Neural cell (in vitro differentiated cells): ENCODE measurements around the gene HS3ST5. TPM values are rescaled to one million over a fixed set of nuclear protein-coding genes. Genes with fewer than 3 reads are reported as not detected.

Source experiments
- H2AFZ ChIP-seq: fragments of 200-600, 300-800 bp; sonication (generic), shearing (Covaris generic); 2 replicates; pipeline ENCODE4 v1.6.0; 2014; ENCODE audit warnings: low read depth, mild to moderate bottlenecking, antibody characterized with exemption, low read length, moderate library complexity
- H3F3A ChIP-seq: fragments of 200-600 bp; shearing (Covaris generic); 2 replicates; pipeline ENCODE4 v1.6.1; 2016; ENCODE audit warnings: mild to moderate bottlenecking, moderate library complexity, mixed read lengths, antibody characterized with exemption, low read length; ENCODE audit not compliant: insufficient read depth, poor library complexity, severe bottlenecking
- H3K27ac ChIP-seq: fragments of 200-600, 300-800 bp; sonication (generic), shearing (Covaris generic); 2 replicates; pipeline ENCODE4 v1.5.1; 2014; ENCODE audit warnings: mild to moderate bottlenecking, low read length, moderate library complexity
- H3K27me3 ChIP-seq: fragments of 300-800, 200-600 bp; sonication (generic), shearing (Covaris generic); 2 replicates; pipeline ENCODE4 v1.6.0; 2014; ENCODE audit warnings: mild to moderate bottlenecking, low read depth, low read length, moderate library complexity; ENCODE audit not compliant: insufficient read depth
- H3K36me3 ChIP-seq: fragments of 300-800, 200-600 bp; sonication (generic), shearing (Covaris generic); 2 replicates; pipeline ENCODE4 v1.5.1; 2014; ENCODE audit warnings: mild to moderate bottlenecking, antibody characterized with exemption, low read length, moderate library complexity; ENCODE audit not compliant: insufficient read depth
- H3K4me2 ChIP-seq: fragments of 300-800, 200-600 bp; sonication (generic), shearing (Covaris generic); 2 replicates; pipeline ENCODE4 v1.6.0; 2014; ENCODE audit warnings: mild to moderate bottlenecking, low read length
- H3K4me3 ChIP-seq: fragments of 300-800, 200-600 bp; sonication (generic), shearing (Covaris generic); 2 replicates; pipeline ENCODE4 v1.5.1; 2014; ENCODE audit warnings: mild to moderate bottlenecking, low read length, moderate library complexity
- H3K79me2 ChIP-seq: fragments of 200-600 bp; shearing (Covaris generic); replicated peaks from 2 replicates; pipeline ENCODE4 v1.6.0; 2014; ENCODE audit warnings: mild to moderate bottlenecking, low read length, moderate library complexity; ENCODE audit not compliant: insufficient read depth
- H3K9ac ChIP-seq: fragments of 300-800, 200-600 bp; sonication (generic), shearing (Covaris generic); 2 replicates; pipeline ENCODE4 v1.6.1; 2016; ENCODE audit warnings: mild to moderate bottlenecking, low read length, mixed read lengths
- H3K9me2 ChIP-seq: fragments of 200-600 bp; shearing (Covaris generic); 2 replicates; pipeline ENCODE4 v1.6.1; 2016; ENCODE audit warnings: mild to moderate bottlenecking, low read length, mixed read lengths; ENCODE audit not compliant: insufficient read depth
- H3K9me3 ChIP-seq: fragments of 200-600, 300-800 bp; sonication (generic), shearing (Covaris generic); 2 replicates; pipeline ENCODE4 v1.6.1; 2016; ENCODE audit warnings: mild to moderate bottlenecking, mixed run types, low read length, moderate library complexity, mixed read lengths
- H4K20me1 ChIP-seq: fragments of 200-600 bp; shearing (Covaris generic); 2 replicates; pipeline ENCODE4 v1.6.1; 2016; ENCODE audit warnings: mild to moderate bottlenecking, mixed run types; ENCODE audit not compliant: insufficient read depth
- CTCF ChIP-seq: fragments of 450-650 bp; IDR thresholded peaks from 2 replicates; pipeline ENCODE4 v1.5.1; 2014; ENCODE audit warnings: antibody characterized with exemption, mild to moderate bottlenecking, moderate library complexity; ENCODE audit not compliant: poor library complexity, severe bottlenecking
- EP300 ChIP-seq: fragments of 450-650 bp; conservative IDR thresholded peaks from 2 replicates; pipeline ENCODE4 v1.6.1; 2014; ENCODE audit warnings: antibody characterized with exemption, mild to moderate bottlenecking, moderate library complexity; ENCODE audit not compliant: poor library complexity, severe bottlenecking
- EZH2 ChIP-seq: fragments of 200-600, 300-800 bp; shearing (Covaris generic), sonication (generic); IDR thresholded peaks from 2 replicates; pipeline ENCODE4 v1.6.1; 2014; ENCODE audit warnings: antibody characterized with exemption, low read length, borderline replicate concordance, mild to moderate bottlenecking; ENCODE audit not compliant: insufficient read depth, poor library complexity, severe bottlenecking
- MXI1 ChIP-seq: fragments of 450-650 bp; conservative IDR thresholded peaks from 2 replicates; pipeline ENCODE4 v1.6.1; 2014; ENCODE audit warnings: antibody characterized with exemption, mild to moderate bottlenecking; ENCODE audit not compliant: poor library complexity, severe bottlenecking
- POLR2AphosphoS5 ChIP-seq: IDR thresholded peaks from 2 replicates; pipeline ENCODE4 v1.6.1; 2012
- RAD21 ChIP-seq: fragments of 450-650 bp; conservative IDR thresholded peaks from 2 replicates; pipeline ENCODE4 v1.6.1; 2014; ENCODE audit warnings: antibody characterized with exemption, mild to moderate bottlenecking, moderate library complexity
- REST ChIP-seq: IDR thresholded peaks from 2 replicates; pipeline ENCODE4 v1.6.1; 2012; ENCODE audit warnings: borderline replicate concordance
- SMC3 ChIP-seq: fragments of 450-650 bp; conservative IDR thresholded peaks from 2 replicates; pipeline ENCODE4 v1.6.1; 2014; ENCODE audit warnings: antibody characterized with exemption, mild to moderate bottlenecking, moderate library complexity; ENCODE audit not compliant: poor library complexity
- TAF1 ChIP-seq: IDR thresholded peaks from 2 replicates; pipeline ENCODE4 v1.6.1; 2012; ENCODE audit warnings: low read depth
- polyA plus RNA-seq: library from polyadenylated mRNA; depleted of rRNA; stranded (reverse); fragments of >200 nt; gene quantifications from 2 replicates; pipeline ENCODE4 v1.2.3, GENCODE V29; 2014

The HS3ST5 gene
- polyA plus RNA-seq, 1 donor from 2014 or later = not detected

- Histone ChIP-seq H3K36me3 (no peaks in the 10 kb centered on the region), H3K9me2 (no peaks in the 10 kb centered on the region), H4K20me1 (no peaks in the 10 kb centered on the region), H3F3A (no peaks in the 10 kb centered on the region), H3K4me2 (no peak overlapping the region), H3K9me3 (no peaks in the 10 kb centered on the region), H3K27me3 (no peaks in the 10 kb centered on the region), H3K27ac (no peak overlapping the region), H2AFZ (no peak overlapping the region), H3K9ac (no peak overlapping the region), H3K4me3 (no peak overlapping the region), H3K79me2 (no peaks in the 10 kb centered on the region)
- TF ChIP-seq RAD21 (no peak), MXI1 (no peak), REST (no peak), EZH2 (no peak), SMC3 (no peak)
These were observed 114.8 kb downstream of the HS3ST5 start for GRCh38 chr6:114227944-114228468.

- TF ChIP-seq TAF1 (no peak), REST (no peak), MXI1 (no peak), RAD21 (no peak), EP300 (no peak), POLR2AphosphoS5 (no peak), EZH2 (no peak), CTCF (no peak), SMC3 (no peak)
- Histone ChIP-seq H3K79me2 (no peaks in the 10 kb centered on the region), H3K9me3 (no peaks in the 10 kb centered on the region), H3K27ac (no peak overlapping the region), H3K9me2 (no peaks in the 10 kb centered on the region), H4K20me1 (no peaks in the 10 kb centered on the region), H3K27me3 (no peaks in the 10 kb centered on the region), H3K4me3 (no peak overlapping the region), H3F3A (no peaks in the 10 kb centered on the region), H3K36me3 (no peaks in the 10 kb centered on the region), H2AFZ (no peak overlapping the region), H3K9ac (no peak overlapping the region), H3K4me2 (no peak overlapping the region)
These were observed 122.6 kb downstream of the HS3ST5 start for GRCh38 chr6:114220241-114220640.
